Naive thymus-derived CD4-positive, alpha-beta T cell (primary cell): Measurements from ENCODE around the gene DEPDC1B. TPM values are rescaled to one million over a fixed set of nuclear protein-coding genes. Genes with fewer than 3 reads are reported as not detected.

Experiments
- ATAC-seq: fragments of 150-1000 bp; cut with Tn5 transposase; 2 replicates; pipeline ENCODE4 v1.10.0; 2021; ENCODE audit warnings: mild to moderate bottlenecking, moderate library complexity
- CTCF ChIA-PET: fragments of 350-600 bp; sonication (Branson Sonifier 250); formaldehyde crosslinking; loops from one replicate; lab custom pipeline; 2021; ENCODE audit warnings: antibody characterized with exemption; lab: Charles Lee
- POLR2A ChIA-PET: fragments of 350-600 bp; sonication (Branson Sonifier 250); formaldehyde crosslinking; loops from one replicate; lab custom pipeline; 2021; ENCODE audit warnings: antibody characterized with exemption, inconsistent platforms; lab: Charles Lee
- DNase-seq, 9 donors: peaks; one replicate each; pipeline versions ENCODE4 v3.0.0 to v3.0.0-alpha.2; 2020 to 2022; ENCODE audit warnings: mixed read lengths in 1 of 9
- H3K27ac ChIP-seq: one replicate; pipeline ENCODE4 v1.7.0; 2013; ENCODE audit warnings: mild to moderate bottlenecking, low read depth, low read length, moderate library complexity
- H3K27me3 ChIP-seq, 2 donors: one replicate each; pipeline ENCODE4 v1.7.0; 2013; ENCODE audit warnings: low read length in 2 of 2, mild to moderate bottlenecking in 2 of 2, moderate library complexity in 2 of 2; ENCODE audit not compliant: control insufficient read depth in 2 of 2, insufficient read depth in 2 of 2
- H3K36me3 ChIP-seq, 3 experiments: 1 replicate in 2 of 3; 2 replicates in 1 of 3; pipeline ENCODE4 v1.7.0; 2013; ENCODE audit warnings: low read length in 3 of 3, mild to moderate bottlenecking in 3 of 3, moderate library complexity in 1 of 3; ENCODE audit not compliant: insufficient read depth in 3 of 3, control insufficient read depth in 2 of 3
- H3K4me1 ChIP-seq, 2 donors: one replicate each; pipeline ENCODE4 v1.7.0; 2013; ENCODE audit warnings: low read length in 2 of 2, mild to moderate bottlenecking in 2 of 2, moderate library complexity in 1 of 2; ENCODE audit not compliant: control insufficient read depth in 2 of 2, insufficient read depth in 2 of 2
- H3K4me3 ChIP-seq: 2 replicates; pipeline ENCODE4 v1.7.0; 2013; ENCODE audit warnings: mild to moderate bottlenecking, low read length
- H3K9me3 ChIP-seq, 3 experiments: 1 replicate in 2 of 3; 2 replicates in 1 of 3; pipeline ENCODE4 v1.7.0; 2013; ENCODE audit warnings: low read length in 3 of 3; ENCODE audit not compliant: control insufficient read depth in 2 of 3
- H3K27ac Mint-ChIP-seq, 9 donors: one replicate each; pipeline ENCODE4 v1.8.0; 2020 to 2022; ENCODE audit warnings: mixed read lengths in 9 of 9, mild to moderate bottlenecking in 8 of 9, moderate library complexity in 5 of 9, inconsistent platforms in 2 of 9
- H3K27me3 Mint-ChIP-seq, 5 donors: one replicate each; pipeline ENCODE4 v1.8.0; 2021 to 2022; ENCODE audit warnings: mixed read lengths in 5 of 5, mild to moderate bottlenecking in 1 of 5
- H3K36me3 Mint-ChIP-seq, 5 donors: one replicate each; pipeline ENCODE4 v1.8.0; 2020 to 2022; ENCODE audit warnings: mixed read lengths in 5 of 5, mild to moderate bottlenecking in 3 of 5, inconsistent platforms in 1 of 5
- H3K4me1 Mint-ChIP-seq, 7 donors: one replicate each; pipeline ENCODE4 v1.8.0; 2020 to 2022; ENCODE audit warnings: mixed read lengths in 7 of 7, mild to moderate bottlenecking in 3 of 7, inconsistent platforms in 1 of 7
- H3K4me3 Mint-ChIP-seq, 10 donors: one replicate each; pipeline ENCODE4 v1.8.0; 2020 to 2022; ENCODE audit warnings: mild to moderate bottlenecking in 10 of 10, mixed read lengths in 10 of 10, moderate library complexity in 6 of 10, inconsistent platforms in 2 of 10
- H3K9me3 Mint-ChIP-seq, 11 donors: one replicate each; pipeline ENCODE4 v1.8.0; 2020 to 2022; ENCODE audit warnings: mixed read lengths in 11 of 11, mild to moderate bottlenecking in 4 of 11, inconsistent platforms in 1 of 11, moderate library complexity in 1 of 11
- intact Hi-C, 2 donors: fragments of 100-400 bp; cut with micrococcal nuclease; formaldehyde crosslinking; loops; one replicate each; pipeline ENCODE4 v1.15.1; 2023
- polyA plus RNA-seq, 2 donors: library from polyadenylated mRNA; unstranded; fragments of 300-500 nt; fragmentation: Illumina TruSeq; gene quantifications; one replicate each; pipeline ENCODE4 v1.2.3, GENCODE V29; 2021
- total RNA-seq, 6 experiments: library from RNA in 5 of 6; stranded (reverse) in 5 of 6; gene quantifications; 1 replicate in 5 of 6; 2 replicates in 1 of 6; pipeline ENCODE4 v1.2.3 and lab custom pipeline; 2021 to 2026

Gene DEPDC1B
- total and polyA plus RNA-seq, 7 experiments from 2014 or later = 0.24 to 24.0 (median 0.31) TPM; not detected in 3

DNA sequence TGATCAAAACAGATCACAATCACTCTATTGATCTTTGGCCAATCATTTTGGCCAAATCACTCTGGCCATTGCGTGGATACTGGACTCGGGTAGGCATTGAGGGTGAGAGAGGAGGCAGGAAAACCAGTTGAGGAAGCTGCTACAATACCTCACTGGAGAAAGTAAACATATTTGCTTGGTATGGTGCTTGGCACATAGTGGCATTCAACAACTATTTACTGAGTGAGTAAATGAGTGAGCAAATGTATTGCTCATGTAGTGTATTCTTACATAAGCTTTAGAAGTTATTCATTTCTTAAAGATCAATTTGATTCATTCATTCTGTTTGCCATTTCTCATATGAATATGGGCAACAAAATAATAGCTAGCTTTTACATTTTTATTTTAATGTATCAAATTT lies 4.0 kb upstream of the DEPDC1B start:
- no peak overlapping the region for H3K4me3 Mint-ChIP-seq
- no peak overlapping the region for H3K4me3 ChIP-seq
- H3K36me3 Mint-ChIP-seq = no peaks in the 10 kb centered on the region
- intact Hi-C loops = loop anchor here (5.0 to 10.0 kb wide), 2 partner anchors 461 to 703 kb away; partner anchors contain the start of gene SMIM15 (in 1 of the 2)
- H3K27me3 Mint-ChIP-seq = peaks cover 0 to 43% (median 0%) of the 10 kb centered on the region in 5 donors
- H3K27ac Mint-ChIP-seq = no peak overlapping the region
- no peaks in the 10 kb centered on the region for H3K9me3 Mint-ChIP-seq
- no peak overlapping the region for H3K27ac ChIP-seq
- H3K27me3 ChIP-seq = no peaks in the 10 kb centered on the region
- POLR2A ChIA-PET = no interaction called here
- H3K4me1 ChIP-seq = peaks cover 0 to 8% of the 10 kb centered on the region in 2 donors
- no peaks in the 10 kb centered on the region for H3K9me3 ChIP-seq
- ATAC-seq = no peak
- peaks cover 6 to 18% (median 14%) of the 10 kb centered on the region in 7 donors for H3K4me1 Mint-ChIP-seq
- DNase-seq = no peak
- H3K36me3 ChIP-seq = peaks cover 0 to 4% (median 0%) of the 10 kb centered on the region in 3 experiments
- CTCF ChIA-PET = no interaction called here

DNA sequence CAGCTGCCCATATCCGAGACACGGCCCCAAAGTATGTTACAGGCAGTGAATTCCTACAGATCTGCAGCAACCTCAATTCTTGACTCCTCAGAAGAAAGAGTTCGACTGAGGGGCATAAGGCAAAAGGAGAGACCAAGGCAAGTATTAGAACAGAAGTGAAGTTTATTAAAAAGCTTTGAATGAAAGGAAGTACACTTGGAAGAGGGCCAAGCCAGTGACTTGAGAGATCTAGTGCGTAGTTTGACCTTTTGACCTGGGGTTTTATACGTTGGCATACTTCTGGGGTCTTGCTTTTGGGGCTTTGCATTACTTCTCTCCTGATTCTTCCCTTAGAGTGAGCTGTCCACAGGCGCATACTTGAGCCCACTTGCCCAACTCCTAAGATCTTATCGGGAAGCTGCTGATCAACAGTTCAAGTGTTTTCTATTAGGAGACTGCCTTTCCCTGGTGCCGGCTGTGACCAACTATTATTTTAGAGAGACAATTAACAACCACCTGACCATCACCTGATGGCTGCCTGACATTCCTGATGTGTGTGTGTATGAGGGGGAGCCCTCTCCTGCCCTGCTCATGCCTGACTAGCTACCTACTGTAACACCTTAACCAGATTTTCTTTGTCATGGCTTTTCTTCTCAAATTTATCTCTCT lies 1.5 kb upstream of the DEPDC1B start:
- peak overlapping the region in 7 of 10 donors; percentile 28 to 95 (median 55) for H3K4me3 Mint-ChIP-seq
- DNase-seq (no peak), ATAC-seq (no peak)
- ChIA-PET CTCF (no interaction called here), POLR2A (no interaction called here)
- no peaks in the 10 kb centered on the region for H3K9me3 Mint-ChIP-seq
- H3K36me3 Mint-ChIP-seq = peaks cover 0 to 3% (median 0%) of the 10 kb centered on the region in 5 donors
- peaks cover 0 to 4% (median 0%) of the 10 kb centered on the region in 3 experiments for H3K36me3 ChIP-seq
- H3K9me3 ChIP-seq = no peaks in the 10 kb centered on the region
- H3K27ac Mint-ChIP-seq = peak overlapping the region in 2 of 9 donors; percentile 6 to 29
- intact Hi-C loops = loop anchor here (2.0 to 10.0 kb wide), 6 partner anchors 25 to 707 kb away; partner anchors contain the start of genes ELOVL7 (in 1 of the 2) and SMIM15 (in 1 of the 2)
- H3K4me1 Mint-ChIP-seq = peaks cover 6 to 39% (median 19%) of the 10 kb centered on the region in 7 donors
- H3K27ac ChIP-seq = no peak overlapping the region
- no peaks in the 10 kb centered on the region for H3K27me3 ChIP-seq
- H3K4me1 ChIP-seq = peaks cover 0 to 8% of the 10 kb centered on the region in 2 donors
- H3K27me3 Mint-ChIP-seq = peaks cover 0 to 39% (median 0%) of the 10 kb centered on the region in 5 donors
- H3K4me3 ChIP-seq = no peak overlapping the region

DNA sequence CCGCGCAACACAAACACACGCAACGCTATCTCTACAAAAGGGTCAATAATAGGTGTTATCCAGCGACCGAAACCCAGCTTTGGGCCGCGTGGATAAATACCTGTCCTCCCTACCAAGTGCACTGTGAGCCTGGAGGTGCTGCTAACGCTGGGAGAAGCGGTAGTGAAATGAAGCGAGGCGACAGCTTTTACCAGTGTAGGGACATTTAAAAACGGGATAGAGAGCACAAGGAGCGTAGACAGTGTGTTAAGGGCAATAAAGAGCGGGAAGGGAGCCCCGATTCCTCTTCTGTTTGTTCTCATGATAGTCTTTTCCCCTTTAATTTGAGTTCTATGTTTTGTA lies 421 bp upstream of the DEPDC1B start:
- Histone ChIP-seq H3K36me3 (peaks cover 0 to 4% (median 0%) of the 10 kb centered on the region in 3 experiments), H3K4me3 (peak overlapping the region; percentile 97), H3K27ac (peak overlapping the region; percentile 68), H3K27me3 (no peaks in the 10 kb centered on the region), H3K4me1 (peaks cover 0 to 8% of the 10 kb centered on the region in 2 donors), H3K9me3 (no peaks in the 10 kb centered on the region)
- peaks cover 0 to under 1% (median 0%) of the 10 kb centered on the region in 11 donors for H3K9me3 Mint-ChIP-seq
- H3K36me3 Mint-ChIP-seq = peaks cover 0 to 3% (median 0%) of the 10 kb centered on the region in 5 donors
- ChIA-PET POLR2A (interaction anchor here (1.2 kb wide), 1 partner anchor 632 kb away, joined by 3 read pairs; the partner anchor contains the start of gene ZSWIM6), CTCF (no interaction called here)
- peak overlapping the region; percentile 87 to 99 (median 92) for H3K4me3 Mint-ChIP-seq
- intact Hi-C loops = loop anchor here (1.0 to 10.0 kb wide), 7 partner anchors 24 to 708 kb away; partner anchors contain the start of genes ERCC8 (in 2 of the 2), NDUFAF2 (in 2 of the 2), ELOVL7 (in 1 of the 2) and SMIM15 (in 1 of the 2)
- ATAC-seq = peak; percentile 23
- H3K4me1 Mint-ChIP-seq = peaks cover 6 to 39% (median 19%) of the 10 kb centered on the region in 7 donors
- peak overlapping the region in 8 of 9 donors; percentile 61 to 91 (median 76) for H3K27ac Mint-ChIP-seq
- peaks cover 0 to 37% (median 0%) of the 10 kb centered on the region in 5 donors for H3K27me3 Mint-ChIP-seq
- no peak for DNase-seq

DNA sequence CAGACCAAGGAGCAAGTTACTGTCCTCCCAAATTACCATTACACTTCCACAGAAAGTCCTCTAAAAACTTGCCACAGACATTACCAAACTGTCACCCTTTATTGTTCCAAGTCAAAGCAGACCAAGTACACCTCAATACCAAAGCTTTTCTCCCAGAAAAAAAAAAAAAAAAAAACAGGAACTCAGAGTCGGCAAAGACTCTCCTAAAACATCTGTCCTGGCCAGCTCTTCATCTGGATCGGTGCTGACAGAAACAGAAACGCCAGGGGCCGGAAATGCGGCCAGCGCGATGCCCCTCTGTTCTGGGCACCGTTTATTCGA lies 718 bp downstream of the DEPDC1B start:
- ChIA-PET CTCF (no interaction called here), POLR2A (no interaction called here)
- H3K9me3 ChIP-seq = no peaks in the 10 kb centered on the region
- peaks cover 0 to 8% of the 10 kb centered on the region in 2 donors for H3K4me1 ChIP-seq
- Mint-ChIP-seq H3K4me3 (peak overlapping the region; percentile 87 to 99 (median 92)), H3K27me3 (peaks cover 0 to 31% (median 0%) of the 10 kb centered on the region in 5 donors), H3K27ac (peak overlapping the region in 5 of 9 donors; percentile 9 to 91 (median 28)), H3K4me1 (peaks cover 6 to 40% (median 19%) of the 10 kb centered on the region in 7 donors), H3K9me3 (peaks cover 0 to 6% (median 0%) of the 10 kb centered on the region in 11 donors), H3K36me3 (peaks cover 0 to 8% (median 0%) of the 10 kb centered on the region in 5 donors)
- H3K36me3 ChIP-seq = peaks cover 0 to 4% (median 0%) of the 10 kb centered on the region in 3 experiments
- H3K4me3 ChIP-seq = peak overlapping the region; percentile 97
- ATAC-seq (no peak), DNase-seq (no peak)
- H3K27me3 ChIP-seq = no peaks in the 10 kb centered on the region
- peak overlapping the region; percentile 45 for H3K27ac ChIP-seq
- intact Hi-C loops = loop anchor here in 1 of 2 donors (2.0 to 5.0 kb wide), 2 partner anchors 463 to 632 kb away; partner anchors contain the start of gene SMIM15

DNA sequence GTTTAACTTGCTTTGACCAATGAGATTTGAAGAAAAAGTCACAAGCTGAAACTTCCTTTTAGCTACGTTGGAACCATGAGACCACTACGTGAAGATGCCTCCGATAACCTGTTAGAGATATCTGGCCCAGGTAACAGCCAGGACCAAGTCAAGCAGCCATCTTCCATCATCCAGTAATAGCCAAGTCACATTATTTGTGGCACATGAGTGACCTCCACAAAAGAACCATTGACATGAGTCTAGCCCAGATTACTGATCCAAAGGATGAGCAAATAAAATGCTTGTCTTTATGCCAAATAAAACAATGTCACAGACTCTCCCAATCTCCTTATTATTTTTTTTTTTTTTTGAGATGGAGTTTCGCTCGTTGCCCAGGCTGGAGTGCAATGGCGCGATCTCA lies 1.6 kb downstream of the DEPDC1B start:
- POLR2A ChIA-PET = no interaction called here

GRCh38 chr5:60690326-60690725 lies 9.6 kb downstream of the DEPDC1B start:
- peaks cover 0 to 27% (median 0%) of the 10 kb centered on the region in 5 donors for H3K36me3 Mint-ChIP-seq
- DNase-seq = no peak
- peaks cover 0 to 5% (median 0%) of the 10 kb centered on the region in 11 donors for H3K9me3 Mint-ChIP-seq
- CTCF ChIA-PET = no interaction called here
- H3K4me3 Mint-ChIP-seq = no peak overlapping the region
- Histone ChIP-seq H3K9me3 (no peaks in the 10 kb centered on the region), H3K27ac (no peak overlapping the region), H3K4me1 (no peaks in the 10 kb centered on the region), H3K4me3 (no peak overlapping the region), H3K36me3 (no peaks in the 10 kb centered on the region), H3K27me3 (no peaks in the 10 kb centered on the region)
- ATAC-seq = no peak
- peaks cover 0 to 9% (median 0%) of the 10 kb centered on the region in 5 donors for H3K27me3 Mint-ChIP-seq
- intact Hi-C loops = no loop called here
- no peak overlapping the region for H3K27ac Mint-ChIP-seq
- POLR2A ChIA-PET = no interaction called here
- peaks cover 0 to 18% (median 0%) of the 10 kb centered on the region in 7 donors for H3K4me1 Mint-ChIP-seq

More for the DNA sequence above, 1.6 kb downstream of the DEPDC1B start:
- H3K4me1 ChIP-seq = peaks cover 0 to 8% of the 10 kb centered on the region in 2 donors
- no peaks in the 10 kb centered on the region for H3K27me3 ChIP-seq
- H3K27ac Mint-ChIP-seq = peak overlapping the region in 1 of 9 donors; percentile 3
- DNase-seq (no peak), ATAC-seq (no peak)
- peaks cover 0 to 13% (median 0%) of the 10 kb centered on the region in 5 donors for H3K36me3 Mint-ChIP-seq
- intact Hi-C loops = loop anchor here in 1 of 2 donors (2.0 to 5.0 kb wide), 2 partner anchors 464 to 632 kb away; partner anchors contain the start of gene SMIM15
- no peak overlapping the region for H3K27ac ChIP-seq
- peaks cover 0 to 6% (median 0%) of the 10 kb centered on the region in 11 donors for H3K9me3 Mint-ChIP-seq
- H3K4me1 Mint-ChIP-seq = peaks cover 6 to 43% (median 19%) of the 10 kb centered on the region in 7 donors
- peaks cover 0 to 24% (median 0%) of the 10 kb centered on the region in 5 donors for H3K27me3 Mint-ChIP-seq
- H3K4me3 Mint-ChIP-seq = peak overlapping the region; percentile 8 to 64 (median 33)
- CTCF ChIA-PET = no interaction called here
- H3K9me3 ChIP-seq = no peaks in the 10 kb centered on the region
- H3K4me3 ChIP-seq = no peak overlapping the region
- H3K36me3 ChIP-seq = peaks cover 0 to 4% (median 0%) of the 10 kb centered on the region in 3 experiments
